CD14-positive monocyte (primary cell): ENCODE results near the gene NSD1. TPM values are rescaled to one million over a fixed set of nuclear protein-coding genes. Genes with fewer than 3 reads are reported as not detected.

ENCODE experiments used
- DNase-seq, 3 donors: peaks; one replicate each; pipeline ENCODE4 v3.0.0-alpha.2; 2011 to 2022
- H2AFZ ChIP-seq: 2 replicates; pipeline ENCODE4 v1.6.0; 2012; ENCODE audit warnings: mild to moderate bottlenecking, low read depth, low read length, inconsistent platforms; ENCODE audit not compliant: insufficient read depth, poor library complexity, severe bottlenecking
- H3K27ac ChIP-seq, 2 donors: 1 replicate in 1 of 2; 2 replicates in 1 of 2; pipeline ENCODE4 v1.5.1; 2012 to 2013; ENCODE audit warnings: low read length in 2 of 2, control low read depth in 1 of 2, inconsistent platforms in 1 of 2, low read depth in 1 of 2, mild to moderate bottlenecking in 1 of 2
- H3K27me3 ChIP-seq, 2 donors: one replicate each; pipeline versions ENCODE4 v1.6.0 to v1.6.1; 2011 to 2013; ENCODE audit warnings: low read length in 2 of 2; ENCODE audit not compliant: control insufficient read depth in 2 of 2, insufficient read depth in 2 of 2
- H3K36me3 ChIP-seq, 2 donors: replicated peaks in 1 of 2; 1 replicate in 1 of 2; 2 replicates in 1 of 2; pipeline versions ENCODE4 v1.5.1 to v1.6.1; 2012 to 2013; ENCODE audit warnings: low read length in 2 of 2, control low read depth in 1 of 2, inconsistent platforms in 1 of 2, mild to moderate bottlenecking in 1 of 2; ENCODE audit not compliant: insufficient read depth in 2 of 2, control insufficient read depth in 1 of 2
- H3K4me1 ChIP-seq, 2 donors: 1 replicate in 1 of 2; 2 replicates in 1 of 2; pipeline versions ENCODE4 v1.5.1 to v1.6.1; 2012 to 2013; ENCODE audit warnings: low read length in 2 of 2, control low read depth in 1 of 2, inconsistent platforms in 1 of 2, mild to moderate bottlenecking in 1 of 2, moderate library complexity in 1 of 2; ENCODE audit not compliant: insufficient read depth in 2 of 2, control insufficient read depth in 1 of 2
- H3K4me2 ChIP-seq: replicated peaks from 2 replicates; pipeline ENCODE3; 2012; ENCODE audit warnings: low read length, moderate library complexity, mild to moderate bottlenecking; ENCODE audit not compliant: poor library complexity, severe bottlenecking; ENCODE audit errors: extremely low read depth
- H3K4me3 ChIP-seq, 3 experiments: fragments of 200-600 bp in 1 of 3; sonication (generic) in 1 of 3; replicated peaks in 1 of 3; 1 replicate in 2 of 3; 2 replicates in 1 of 3; pipeline ENCODE4 v1.5.1; 2011 to 2013; ENCODE audit warnings: low read length in 3 of 3, mild to moderate bottlenecking in 3 of 3, control low read depth in 2 of 3, low read depth in 2 of 3, inconsistent platforms in 1 of 3, moderate library complexity in 1 of 3
- H3K79me2 ChIP-seq: 2 replicates; pipeline ENCODE4 v1.6.0; 2012; ENCODE audit warnings: mild to moderate bottlenecking, control low read depth, inconsistent platforms, low read length, moderate library complexity; ENCODE audit not compliant: insufficient read depth
- H3K9ac ChIP-seq: 2 replicates; pipeline ENCODE4 v1.6.0; 2017; ENCODE audit warnings: low read length, mild to moderate bottlenecking; ENCODE audit not compliant: insufficient read depth, poor library complexity, severe bottlenecking
- H3K9me3 ChIP-seq, 2 donors: replicated peaks in 1 of 2; 1 replicate in 1 of 2; 2 replicates in 1 of 2; pipeline versions ENCODE4 v1.5.1 to v1.6.1; 2012 to 2013; ENCODE audit warnings: low read length in 2 of 2, control low read depth in 1 of 2; ENCODE audit not compliant: control insufficient read depth in 1 of 2, insufficient read depth in 1 of 2
- H4K20me1 ChIP-seq: 2 replicates; pipeline ENCODE4 v1.6.0; 2012; ENCODE audit warnings: mild to moderate bottlenecking, low read length, control low read depth, moderate library complexity; ENCODE audit not compliant: insufficient read depth
- H3K27ac Mint-ChIP-seq, 7 donors: one replicate each; pipeline ENCODE4 v1.8.0; 2020; ENCODE audit warnings: mild to moderate bottlenecking in 7 of 7, mixed read lengths in 7 of 7, moderate library complexity in 6 of 7, inconsistent platforms in 2 of 7
- H3K27me3 Mint-ChIP-seq, 3 donors: one replicate each; pipeline ENCODE4 v1.8.0; 2021 to 2022; ENCODE audit warnings: low read depth in 3 of 3, mild to moderate bottlenecking in 3 of 3, mixed read lengths in 3 of 3, moderate library complexity in 3 of 3, inconsistent platforms in 1 of 3
- H3K36me3 Mint-ChIP-seq, 2 donors: one replicate each; pipeline ENCODE4 v1.8.0; 2020; ENCODE audit warnings: mixed read lengths in 2 of 2, inconsistent platforms in 1 of 2, mild to moderate bottlenecking in 1 of 2
- H3K4me1 Mint-ChIP-seq: one replicate; pipeline ENCODE4 v1.8.0; 2020; ENCODE audit warnings: mild to moderate bottlenecking, mixed read lengths
- H3K4me3 Mint-ChIP-seq, 2 donors: one replicate each; pipeline ENCODE4 v1.8.0; 2020; ENCODE audit warnings: mild to moderate bottlenecking in 2 of 2, mixed read lengths in 2 of 2, moderate library complexity in 1 of 2
- H3K9me3 Mint-ChIP-seq, 7 donors: one replicate each; pipeline ENCODE4 v1.8.0; 2020 to 2022; ENCODE audit warnings: mixed read lengths in 7 of 7, mild to moderate bottlenecking in 6 of 7, moderate library complexity in 6 of 7, inconsistent platforms in 2 of 7
- CTCF ChIP-seq: fragments of 200-600 bp; IDR thresholded peaks from one replicate; pipeline ENCODE4 v1.8.0; 2022; ENCODE audit warnings: antibody characterized with exemption, mild to moderate bottlenecking
- WGBS: methylation state at CpG from one replicate; pipeline ENCODE4 v1.1.5; 2013; ENCODE audit warnings: missing lambda C conversion rate; ENCODE audit not compliant: insufficient coverage; 5-methylcytosine and 5-hydroxymethylcytosine counted together
- intact Hi-C, 2 donors: fragments of 100-400 bp; cut with micrococcal nuclease; formaldehyde crosslinking; loops; one replicate each; pipeline versions ENCODE4 v1.15.0 to v1.15.1; 2023
- polyA plus RNA-seq, 3 donors: library from polyadenylated mRNA; depleted of rRNA in 1 of 3; unstranded in 2 of 3; stranded (reverse) in 1 of 3; fragments of 300-500 nt in 2 of 3; fragments of >200 nt in 1 of 3; fragmentation: Illumina TruSeq in 2 of 3; gene quantifications; 1 replicate in 2 of 3; 2 replicates in 1 of 3; pipeline ENCODE4 v1.2.3, GENCODE V29; 2012 to 2021

The NSD1 gene
- polyA plus RNA-seq, 3 donors, result 12.6 to 31.9 (median 19.0) TPM

GRCh38 chr5:177288191-177288590, 154.6 kb downstream of the NSD1 start:
- Mint-ChIP-seq H3K27ac (peak overlapping the region in 1 of 7 donors; percentile 31), H3K4me3 (no peak overlapping the region), H3K27me3 (peaks cover 0 to 2% (median 0%) of the 10 kb centered on the region in 3 donors), H3K36me3 (peaks cover 74 to 89% of the 10 kb centered on the region in 2 donors), H3K9me3 (no peaks in the 10 kb centered on the region), H3K4me1 (peaks cover 2% of the 10 kb centered on the region)
- Histone ChIP-seq H3K4me2 (no peak overlapping the region), H3K79me2 (no peaks in the 10 kb centered on the region), H3K27ac (no peak overlapping the region), H3K36me3 (peaks cover 74 to 100% of the 10 kb centered on the region in 2 donors), H3K4me3 (no peak overlapping the region), H3K9ac (no peak overlapping the region), H2AFZ (no peak overlapping the region), H3K9me3 (no peaks in the 10 kb centered on the region), H3K4me1 (no peaks in the 10 kb centered on the region), H3K27me3 (no peaks in the 10 kb centered on the region), H4K20me1 (peaks cover 13% of the 10 kb centered on the region)
- DNase-seq, result no peak
- intact Hi-C loops, result no loop called here
- no CpG with 5 or more reads among the region's 2 CpGs for WGBS
- TF ChIP-seq CTCF, result no peak

GRCh38 chr5:177290816-177291596, 157.4 kb downstream of the NSD1 start:
- Mint-ChIP-seq H3K4me3 (no peak overlapping the region), H3K36me3 (peaks cover 74 to 88% of the 10 kb centered on the region in 2 donors)
- H3K4me2 ChIP-seq, result no peak overlapping the region

More at GRCh38 chr5:177290816-177291596, 157.4 kb downstream of the NSD1 start:
- H3K27me3 ChIP-seq, result no peaks in the 10 kb centered on the region
- H3K79me2 ChIP-seq, result no peaks in the 10 kb centered on the region
- peaks cover 12% of the 10 kb centered on the region in 2 donors for H3K4me1 ChIP-seq
- DNase-seq, result no peak
- H3K9me3 Mint-ChIP-seq, result no peaks in the 10 kb centered on the region
- H3K4me3 ChIP-seq, result no peak overlapping the region
- H4K20me1 ChIP-seq, result peaks cover 11% of the 10 kb centered on the region
- no peaks in the 10 kb centered on the region for H3K9me3 ChIP-seq
- H3K4me1 Mint-ChIP-seq, result peaks cover 19% of the 10 kb centered on the region
- no peak overlapping the region for H3K9ac ChIP-seq
- no peak overlapping the region for H2AFZ ChIP-seq
- H3K27ac Mint-ChIP-seq, result no peak overlapping the region
- WGBS, result 90% methylated on average over 3 of the region's 12 CpGs
- H3K36me3 ChIP-seq, result peaks cover 75 to 96% of the 10 kb centered on the region in 2 donors
- H3K27ac ChIP-seq, result no peak overlapping the region
- TF ChIP-seq CTCF, result no peak
- H3K27me3 Mint-ChIP-seq, result no peaks in the 10 kb centered on the region
- intact Hi-C loops, result no loop called here
